ENCODE data around the gene NR2F2.

The NR2F2 gene

GRCh38 chr15:96307856-96308394 is 22.6 kb upstream of the NR2F2 start:
- FAIRE-seq (no peak), DNase-seq (ENCODE audit: insufficient read length, low spot score) (no peak)
- TF ChIP-seq, protein P1, sequence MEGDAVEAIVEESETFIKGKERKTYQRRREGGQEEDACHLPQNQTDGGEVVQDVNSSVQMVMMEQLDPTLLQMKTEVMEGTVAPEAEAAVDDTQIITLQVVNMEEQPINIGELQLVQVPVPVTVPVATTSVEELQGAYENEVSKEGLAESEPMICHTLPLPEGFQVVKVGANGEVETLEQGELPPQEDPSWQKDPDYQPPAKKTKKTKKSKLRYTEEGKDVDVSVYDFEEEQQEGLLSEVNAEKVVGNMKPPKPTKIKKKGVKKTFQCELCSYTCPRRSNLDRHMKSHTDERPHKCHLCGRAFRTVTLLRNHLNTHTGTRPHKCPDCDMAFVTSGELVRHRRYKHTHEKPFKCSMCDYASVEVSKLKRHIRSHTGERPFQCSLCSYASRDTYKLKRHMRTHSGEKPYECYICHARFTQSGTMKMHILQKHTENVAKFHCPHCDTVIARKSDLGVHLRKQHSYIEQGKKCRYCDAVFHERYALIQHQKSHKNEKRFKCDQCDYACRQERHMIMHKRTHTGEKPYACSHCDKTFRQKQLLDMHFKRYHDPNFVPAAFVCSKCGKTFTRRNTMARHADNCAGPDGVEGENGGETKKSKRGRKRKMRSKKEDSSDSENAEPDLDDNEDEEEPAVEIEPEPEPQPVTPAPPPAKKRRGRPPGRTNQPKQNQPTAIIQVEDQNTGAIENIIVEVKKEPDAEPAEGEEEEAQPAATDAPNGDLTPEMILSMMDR (IDR thresholded peaks at IDR 0.05; ENCODE audit: insufficient read depth, missing control alignments), result no peak

DNA sequence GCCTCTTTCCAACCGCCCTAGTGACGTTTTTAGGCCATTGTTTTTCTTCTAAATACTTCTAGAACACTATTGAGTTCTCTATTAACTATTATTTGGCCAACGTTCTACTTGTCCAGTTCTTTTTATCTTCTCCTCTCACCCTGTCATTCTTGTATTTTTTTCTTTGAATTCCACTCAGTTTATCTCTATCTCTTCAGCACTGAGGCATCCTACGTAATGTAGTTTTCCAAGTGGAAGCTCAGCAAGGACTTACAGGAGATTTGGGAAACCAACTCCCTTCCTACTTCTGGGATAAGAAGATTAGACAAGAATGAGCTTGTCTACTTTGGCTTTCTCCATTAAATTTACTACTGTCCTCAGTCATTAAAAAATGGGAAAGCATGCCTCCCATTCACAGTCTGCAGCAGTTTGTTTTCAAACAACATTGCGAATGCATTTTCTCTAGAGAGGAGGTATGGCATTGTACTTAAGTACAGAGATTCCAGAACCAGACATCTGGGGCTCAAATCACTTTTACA is 21.3 kb upstream of the NR2F2 start:
- FAIRE-seq (no peak), DNase-seq (ENCODE audit: insufficient read length, low spot score) (no peak)
- TF ChIP-seq, protein P1 (IDR thresholded peaks at IDR 0.05; ENCODE audit: insufficient read depth, missing control alignments), result no peak

DNA sequence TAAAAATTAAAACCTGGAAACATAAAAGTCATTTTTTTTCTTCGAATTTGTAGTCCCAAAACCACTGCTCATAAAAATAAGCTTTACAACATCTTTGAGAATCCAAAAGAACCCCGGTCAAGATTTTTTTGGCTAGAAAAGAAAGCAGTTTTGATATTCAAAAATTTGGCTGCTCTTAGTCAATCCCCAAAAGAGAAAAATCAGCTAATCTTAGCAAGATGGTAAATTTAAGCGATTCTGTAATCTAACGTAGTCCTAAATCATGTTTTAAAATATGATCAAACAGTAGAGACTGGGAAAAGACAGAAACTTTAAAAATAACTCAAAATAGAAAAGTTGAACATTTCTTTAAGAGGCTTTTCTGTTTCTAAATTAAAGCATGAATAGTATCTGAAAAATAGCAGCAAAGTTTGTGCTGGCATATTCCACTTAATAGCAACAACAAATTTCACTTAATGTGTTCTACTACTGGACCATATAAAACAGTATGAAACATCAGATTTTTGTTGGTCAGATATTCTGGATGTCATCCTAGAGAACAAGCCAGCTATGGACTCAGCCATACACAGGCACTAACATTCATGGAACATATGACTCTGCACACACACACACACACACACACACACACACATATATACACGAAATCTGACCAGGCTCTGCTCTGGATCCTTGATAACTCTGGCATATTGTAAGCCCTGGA is 19.1 kb upstream of the NR2F2 start:
- no peak for DNase-seq (ENCODE audit: insufficient read length, low spot score)
- TF ChIP-seq, protein P1 (IDR thresholded peaks at IDR 0.05; ENCODE audit: insufficient read depth, missing control alignments), result no peak
- no peak for FAIRE-seq

GRCh38 chr15:96311956-96312294 is 18.6 kb upstream of the NR2F2 start:
- DNase-seq (ENCODE audit: insufficient read length, low spot score) (no peak), FAIRE-seq (no peak)
- TF ChIP-seq, protein P1 (IDR thresholded peaks at IDR 0.05; ENCODE audit: insufficient read depth, missing control alignments), result no peak

- TF ChIP-seq, protein P1 (IDR thresholded peaks at IDR 0.05; ENCODE audit: insufficient read depth, missing control alignments), result no peak
- DNase-seq (ENCODE audit: insufficient read length, low spot score) (no peak), FAIRE-seq (no peak)
These were observed 17.7 kb upstream of the NR2F2 start for GRCh38 chr15:96312641-96313335.

DNA sequence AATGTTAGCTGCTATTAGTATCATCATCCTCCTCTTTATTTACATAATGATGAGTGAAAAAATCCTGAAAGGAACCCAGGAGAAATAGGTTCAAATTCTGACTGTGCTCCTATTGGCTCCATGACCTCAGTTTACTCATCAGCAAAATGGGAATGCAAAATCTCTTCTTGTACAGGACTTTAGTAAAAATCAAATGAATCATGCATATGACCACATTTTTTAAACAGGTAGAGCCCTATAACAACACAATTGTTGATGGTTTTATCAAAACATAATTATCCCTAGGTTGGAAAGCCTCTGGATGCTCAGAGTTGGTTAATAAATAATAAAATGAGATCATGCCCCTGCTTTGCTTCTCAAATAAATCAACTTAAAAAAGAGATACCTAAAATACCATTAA is 16.0 kb upstream of the NR2F2 start:
- DNase-seq (ENCODE audit: insufficient read length, low spot score) (no peak), FAIRE-seq (no peak)
- TF ChIP-seq, protein P1 (IDR thresholded peaks at IDR 0.05; ENCODE audit: insufficient read depth, missing control alignments), result no peak

DNA sequence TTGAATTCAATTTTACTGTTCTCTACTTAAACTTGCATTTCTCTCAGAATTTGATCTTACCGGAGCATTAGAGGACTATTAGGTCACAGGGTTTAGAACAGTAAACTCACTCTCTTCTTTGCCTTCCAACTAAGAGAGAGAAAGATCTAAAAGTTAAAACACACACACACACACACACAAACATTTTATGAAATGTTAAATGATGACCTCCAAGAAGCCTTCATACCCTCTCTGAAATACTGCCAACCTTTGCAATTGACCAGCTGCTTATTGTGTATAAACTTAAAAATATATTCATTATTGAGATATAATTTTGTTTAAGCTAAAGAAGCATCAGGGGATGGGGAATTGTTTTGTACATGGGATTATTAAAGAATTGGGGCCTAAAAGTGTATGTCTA is 15.5 kb upstream of the NR2F2 start:
- TF ChIP-seq, protein P1 (IDR thresholded peaks at IDR 0.05; ENCODE audit: insufficient read depth, missing control alignments), result no peak
- DNase-seq (ENCODE audit: insufficient read length, low spot score) (no peak), FAIRE-seq (no peak)

Measured in D721Med (cell line).